GM12801 (cell line): ENCODE results near the gene MAGI1.

ENCODE experiments used
- TF ChIP-seq, protein P1 (sequence below): IDR thresholded peaks from one replicate; pipeline ENCODE4 v1.5.1; 2011; ENCODE audit warnings: control low read depth; ENCODE audit not compliant: insufficient read length; ENCODE audit errors: extremely low read depth

The MAGI1 gene

DNA sequence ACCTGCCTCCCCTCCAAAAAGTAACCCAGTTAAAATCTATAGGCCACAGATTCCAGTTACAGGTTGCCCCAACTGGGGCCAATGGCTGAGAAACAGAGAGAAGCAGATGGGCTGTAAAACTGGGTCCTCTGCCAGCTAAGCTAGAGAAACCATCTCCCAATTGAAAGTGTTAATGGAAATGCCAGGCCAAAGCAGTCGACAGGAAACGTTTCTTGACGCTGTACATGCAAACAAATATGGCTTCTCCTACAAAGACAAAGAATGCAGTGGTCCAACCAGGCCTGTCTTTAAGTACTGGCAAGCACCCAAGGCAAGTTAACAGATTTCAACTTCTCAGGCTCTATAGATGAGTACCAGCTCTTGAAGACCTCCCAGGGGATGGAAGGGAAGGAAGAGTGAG is 71.3 kb downstream of the MAGI1 start:
- TF ChIP-seq, protein P1, sequence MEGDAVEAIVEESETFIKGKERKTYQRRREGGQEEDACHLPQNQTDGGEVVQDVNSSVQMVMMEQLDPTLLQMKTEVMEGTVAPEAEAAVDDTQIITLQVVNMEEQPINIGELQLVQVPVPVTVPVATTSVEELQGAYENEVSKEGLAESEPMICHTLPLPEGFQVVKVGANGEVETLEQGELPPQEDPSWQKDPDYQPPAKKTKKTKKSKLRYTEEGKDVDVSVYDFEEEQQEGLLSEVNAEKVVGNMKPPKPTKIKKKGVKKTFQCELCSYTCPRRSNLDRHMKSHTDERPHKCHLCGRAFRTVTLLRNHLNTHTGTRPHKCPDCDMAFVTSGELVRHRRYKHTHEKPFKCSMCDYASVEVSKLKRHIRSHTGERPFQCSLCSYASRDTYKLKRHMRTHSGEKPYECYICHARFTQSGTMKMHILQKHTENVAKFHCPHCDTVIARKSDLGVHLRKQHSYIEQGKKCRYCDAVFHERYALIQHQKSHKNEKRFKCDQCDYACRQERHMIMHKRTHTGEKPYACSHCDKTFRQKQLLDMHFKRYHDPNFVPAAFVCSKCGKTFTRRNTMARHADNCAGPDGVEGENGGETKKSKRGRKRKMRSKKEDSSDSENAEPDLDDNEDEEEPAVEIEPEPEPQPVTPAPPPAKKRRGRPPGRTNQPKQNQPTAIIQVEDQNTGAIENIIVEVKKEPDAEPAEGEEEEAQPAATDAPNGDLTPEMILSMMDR = no peak

DNA sequence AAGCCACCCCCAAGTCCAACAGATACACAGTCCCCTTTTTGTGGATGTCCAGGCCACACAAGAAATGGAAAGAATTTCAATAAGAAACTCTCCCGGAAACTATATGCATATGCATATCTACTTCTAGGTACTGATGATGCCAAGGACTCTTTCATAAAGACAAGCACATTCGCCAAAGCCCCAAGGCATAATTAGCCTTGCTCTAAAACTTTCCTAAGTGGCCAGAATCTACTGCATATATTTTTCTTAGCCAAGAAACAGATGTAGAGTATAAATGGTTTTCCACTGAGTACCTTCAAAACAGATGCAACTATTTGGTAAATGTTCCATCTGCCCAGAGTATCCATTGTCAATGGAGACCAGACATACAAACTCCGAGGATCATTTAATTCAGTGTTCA is 73.9 kb downstream of the MAGI1 start:
- TF ChIP-seq, protein P1 = no peak

DNA sequence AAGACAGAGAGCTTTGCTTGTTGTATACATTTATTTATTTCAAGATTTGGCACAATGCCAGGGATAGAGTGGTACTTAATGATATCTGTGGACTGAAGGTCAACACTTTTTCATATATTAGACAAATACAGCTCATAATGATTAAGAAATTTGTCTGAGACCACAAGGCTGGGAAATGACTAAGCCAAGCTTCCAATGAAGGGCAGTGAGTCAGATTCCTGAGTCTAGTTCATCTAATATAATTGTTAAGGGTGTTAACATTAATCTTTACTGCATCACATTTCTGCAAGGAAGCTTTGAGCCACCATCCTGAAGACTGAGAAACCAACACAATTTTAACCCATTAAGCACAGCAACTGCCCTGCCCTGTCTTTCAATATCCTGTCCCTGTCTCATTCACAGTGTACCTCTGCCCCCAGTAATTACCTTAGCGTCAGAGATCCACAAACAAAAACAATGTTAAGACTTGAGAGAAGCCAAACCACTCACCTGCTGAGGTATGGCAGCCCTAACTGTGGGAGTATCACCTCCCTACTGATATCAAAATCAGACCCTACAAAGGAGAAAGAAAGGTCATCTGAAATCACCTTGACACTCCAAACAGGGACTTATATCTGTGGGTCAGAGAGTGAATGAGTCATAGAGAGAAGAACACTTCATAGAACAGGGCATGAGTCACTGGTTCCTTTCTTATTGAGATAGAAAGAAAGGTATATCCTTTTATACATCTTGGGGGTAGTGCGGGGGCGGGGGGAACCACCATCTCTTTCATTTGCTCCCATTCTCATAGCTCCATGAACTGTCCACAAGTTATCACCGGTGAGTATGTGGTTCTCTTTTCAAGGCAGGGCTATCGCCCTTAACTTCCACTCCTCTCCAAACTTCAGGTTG is 74.7 kb downstream of the MAGI1 start:
- TF ChIP-seq, protein P1 = no peak

DNA sequence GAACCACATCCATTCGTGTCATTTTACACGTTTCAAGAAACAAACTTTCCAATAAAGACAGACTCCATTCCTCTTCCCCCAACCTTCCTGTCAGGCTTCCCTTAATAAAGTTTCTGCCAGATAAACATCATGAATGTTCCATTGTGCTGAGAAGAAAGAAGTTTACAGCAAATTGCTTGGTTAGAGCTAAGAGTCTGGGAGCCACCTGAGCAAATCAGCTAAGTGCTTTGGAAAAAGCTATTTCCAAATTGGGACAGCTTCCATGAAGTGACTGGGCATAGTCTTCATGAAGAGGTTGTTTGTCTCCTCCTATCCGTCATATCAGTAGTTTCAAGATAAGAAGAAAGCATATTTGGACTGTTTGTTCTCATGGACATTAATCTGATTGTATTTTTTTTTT is 77.0 kb downstream of the MAGI1 start:
- TF ChIP-seq, protein P1 = no peak

DNA sequence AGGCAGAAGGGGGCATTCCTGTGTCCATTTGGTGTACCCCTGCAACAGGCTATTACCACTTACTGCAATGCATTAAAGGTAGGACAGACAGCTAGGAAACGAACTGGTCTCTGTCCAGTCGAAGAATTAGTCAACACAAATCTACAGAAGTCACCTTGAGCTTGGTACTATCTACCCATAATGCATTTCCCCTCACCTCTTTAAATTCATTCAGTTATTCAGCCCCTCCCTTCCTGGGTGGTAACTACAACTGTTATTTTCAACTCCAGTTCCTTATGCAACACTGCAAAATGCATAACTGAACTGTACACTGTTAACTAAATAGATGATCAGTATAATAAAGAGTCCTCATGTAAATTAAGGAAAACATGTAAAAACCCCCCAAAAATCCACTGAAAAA is 77.6 kb downstream of the MAGI1 start:
- TF ChIP-seq, protein P1 = no peak

DNA sequence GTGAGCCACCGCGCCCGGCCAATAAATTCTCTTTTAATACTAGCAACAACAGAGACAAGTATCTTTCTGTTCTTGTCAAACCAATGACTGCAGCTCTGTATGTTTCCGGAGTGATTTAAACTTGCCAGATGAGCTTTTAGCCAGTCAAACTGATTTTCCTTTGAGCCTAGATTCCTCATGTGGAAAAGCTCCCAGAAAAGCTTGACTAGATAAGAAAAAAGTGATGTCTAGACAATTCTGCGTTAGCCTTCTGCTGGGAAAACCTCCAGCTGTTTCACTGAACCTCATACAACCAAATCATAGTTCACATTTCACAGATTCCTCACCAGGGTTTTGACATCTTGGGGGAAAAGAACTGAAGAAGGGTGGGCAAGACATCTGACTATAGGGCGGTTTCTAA is 78.6 kb downstream of the MAGI1 start:
- TF ChIP-seq, protein P1 = no peak

DNA sequence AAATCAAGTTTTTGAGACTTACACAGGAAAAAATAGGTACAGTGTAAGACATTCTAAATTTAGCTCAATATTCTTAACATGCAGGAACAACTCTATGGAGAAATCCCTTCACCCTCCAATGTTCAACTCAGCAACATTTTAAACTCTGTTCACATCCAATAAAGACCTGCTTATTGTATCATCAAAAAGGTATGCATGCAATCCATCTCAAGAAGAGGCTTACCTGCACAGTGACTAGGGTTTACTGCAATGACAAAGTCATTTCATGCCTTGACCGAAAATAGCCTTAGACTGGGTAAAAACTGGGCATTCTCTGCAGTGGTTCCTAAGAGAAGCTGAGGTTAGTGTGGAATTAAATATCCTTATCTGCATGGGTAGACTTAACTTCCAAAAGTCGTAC is 80.5 kb downstream of the MAGI1 start:
- TF ChIP-seq, protein P1 = no peak
